ENCODE data around the gene NFE2.
A peak's percentile ranks its signal among the peaks of the same experiment; 100 is the strongest.

DNA sequence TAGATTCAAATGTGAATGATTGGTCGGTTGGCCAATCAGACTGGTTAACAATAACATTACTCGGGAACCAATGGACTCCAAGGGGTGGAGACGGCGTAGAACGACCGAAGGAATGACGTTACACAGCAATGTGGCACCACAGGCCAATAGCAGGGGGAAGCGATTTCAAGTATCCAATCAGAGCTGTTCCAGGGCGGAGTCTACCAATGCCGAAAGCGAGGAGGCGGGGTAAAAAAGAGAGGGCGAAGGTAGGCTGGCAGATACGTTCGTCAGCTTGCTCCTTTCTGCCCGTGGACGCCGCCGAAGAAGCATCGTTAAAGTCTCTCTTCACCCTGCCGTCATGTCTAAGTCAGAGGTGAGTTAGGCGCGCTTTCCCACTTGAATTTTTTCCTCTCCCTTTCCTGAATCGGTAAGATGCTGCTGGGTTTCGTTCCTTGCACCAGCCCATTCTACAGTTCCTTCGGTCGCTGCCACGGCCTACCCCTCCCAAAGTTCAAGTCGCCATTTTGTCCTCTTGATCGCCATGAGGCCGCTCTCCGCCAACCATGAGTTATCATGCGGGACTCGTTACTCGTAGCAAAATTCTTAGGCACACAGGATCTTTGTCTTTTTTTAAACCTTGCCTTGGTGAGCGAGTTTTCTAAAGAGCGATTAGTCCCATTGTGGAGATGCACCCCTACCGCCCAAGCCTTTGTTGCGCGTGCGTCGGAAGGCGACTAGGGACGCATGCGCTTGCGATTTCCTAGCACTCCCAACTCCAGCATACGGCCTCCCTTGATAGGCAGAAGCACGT is 20.2 kb downstream of the NFE2 start, which contains the start of gene HNRNPA1:
- TF ChIP-seq, protein P1, sequence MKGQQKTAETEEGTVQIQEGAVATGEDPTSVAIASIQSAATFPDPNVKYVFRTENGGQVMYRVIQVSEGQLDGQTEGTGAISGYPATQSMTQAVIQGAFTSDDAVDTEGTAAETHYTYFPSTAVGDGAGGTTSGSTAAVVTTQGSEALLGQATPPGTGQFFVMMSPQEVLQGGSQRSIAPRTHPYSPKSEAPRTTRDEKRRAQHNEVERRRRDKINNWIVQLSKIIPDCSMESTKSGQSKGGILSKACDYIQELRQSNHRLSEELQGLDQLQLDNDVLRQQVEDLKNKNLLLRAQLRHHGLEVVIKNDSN (CRISPR knock-in tag; IDR thresholded peaks at IDR 0.05): peak; percentile 2; the same call in 1 of the 2 replicates
- TF ChIP-seq, protein P2, sequence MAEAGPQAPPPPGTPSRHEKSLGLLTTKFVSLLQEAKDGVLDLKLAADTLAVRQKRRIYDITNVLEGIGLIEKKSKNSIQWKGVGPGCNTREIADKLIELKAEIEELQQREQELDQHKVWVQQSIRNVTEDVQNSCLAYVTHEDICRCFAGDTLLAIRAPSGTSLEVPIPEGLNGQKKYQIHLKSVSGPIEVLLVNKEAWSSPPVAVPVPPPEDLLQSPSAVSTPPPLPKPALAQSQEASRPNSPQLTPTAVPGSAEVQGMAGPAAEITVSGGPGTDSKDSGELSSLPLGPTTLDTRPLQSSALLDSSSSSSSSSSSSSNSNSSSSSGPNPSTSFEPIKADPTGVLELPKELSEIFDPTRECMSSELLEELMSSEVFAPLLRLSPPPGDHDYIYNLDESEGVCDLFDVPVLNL (CRISPR knock-in tag; IDR thresholded peaks at IDR 0.05; ENCODE audit: borderline replicate concordance, low read depth): no peak
- TF ChIP-seq, protein P3, sequence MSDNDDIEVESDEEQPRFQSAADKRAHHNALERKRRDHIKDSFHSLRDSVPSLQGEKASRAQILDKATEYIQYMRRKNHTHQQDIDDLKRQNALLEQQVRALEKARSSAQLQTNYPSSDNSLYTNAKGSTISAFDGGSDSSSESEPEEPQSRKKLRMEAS (CRISPR knock-in tag; IDR thresholded peaks at IDR 0.05): peak; percentile 82
- TF ChIP-seq SOX15 (CRISPR knock-in tag; IDR thresholded peaks at IDR 0.05): no peak
- TF ChIP-seq, protein P4, sequence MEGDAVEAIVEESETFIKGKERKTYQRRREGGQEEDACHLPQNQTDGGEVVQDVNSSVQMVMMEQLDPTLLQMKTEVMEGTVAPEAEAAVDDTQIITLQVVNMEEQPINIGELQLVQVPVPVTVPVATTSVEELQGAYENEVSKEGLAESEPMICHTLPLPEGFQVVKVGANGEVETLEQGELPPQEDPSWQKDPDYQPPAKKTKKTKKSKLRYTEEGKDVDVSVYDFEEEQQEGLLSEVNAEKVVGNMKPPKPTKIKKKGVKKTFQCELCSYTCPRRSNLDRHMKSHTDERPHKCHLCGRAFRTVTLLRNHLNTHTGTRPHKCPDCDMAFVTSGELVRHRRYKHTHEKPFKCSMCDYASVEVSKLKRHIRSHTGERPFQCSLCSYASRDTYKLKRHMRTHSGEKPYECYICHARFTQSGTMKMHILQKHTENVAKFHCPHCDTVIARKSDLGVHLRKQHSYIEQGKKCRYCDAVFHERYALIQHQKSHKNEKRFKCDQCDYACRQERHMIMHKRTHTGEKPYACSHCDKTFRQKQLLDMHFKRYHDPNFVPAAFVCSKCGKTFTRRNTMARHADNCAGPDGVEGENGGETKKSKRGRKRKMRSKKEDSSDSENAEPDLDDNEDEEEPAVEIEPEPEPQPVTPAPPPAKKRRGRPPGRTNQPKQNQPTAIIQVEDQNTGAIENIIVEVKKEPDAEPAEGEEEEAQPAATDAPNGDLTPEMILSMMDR (IDR thresholded peaks at IDR 0.05): no peak
